ENCODE data around the gene IRF8.
"Not testable (repeated sequence)": the region's sequence is repeated elsewhere in the genome, so short reads cannot be mapped to it uniquely, and the experiment has no call there.

Gene IRF8

DNA sequence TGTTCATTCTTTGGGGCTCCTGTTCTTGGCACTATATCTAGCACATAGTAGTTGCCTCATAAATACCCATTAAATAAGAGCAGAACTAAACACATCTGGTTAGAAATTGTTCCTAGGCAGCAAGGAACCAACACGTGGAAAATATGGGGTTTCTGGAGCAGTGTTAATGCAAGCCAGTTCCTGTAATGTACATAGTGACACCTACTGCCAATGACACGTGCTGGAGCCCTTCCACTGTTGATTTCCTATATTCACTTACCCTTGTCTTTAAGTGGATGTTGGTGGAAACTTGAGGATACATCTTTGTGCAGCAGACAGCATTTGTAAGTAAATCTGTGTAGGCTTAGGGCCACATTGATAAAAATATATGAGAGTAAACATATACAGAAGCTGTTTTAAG is 1.6 kb upstream of the IRF8 start:
- no peak for DNase-seq

DNA sequence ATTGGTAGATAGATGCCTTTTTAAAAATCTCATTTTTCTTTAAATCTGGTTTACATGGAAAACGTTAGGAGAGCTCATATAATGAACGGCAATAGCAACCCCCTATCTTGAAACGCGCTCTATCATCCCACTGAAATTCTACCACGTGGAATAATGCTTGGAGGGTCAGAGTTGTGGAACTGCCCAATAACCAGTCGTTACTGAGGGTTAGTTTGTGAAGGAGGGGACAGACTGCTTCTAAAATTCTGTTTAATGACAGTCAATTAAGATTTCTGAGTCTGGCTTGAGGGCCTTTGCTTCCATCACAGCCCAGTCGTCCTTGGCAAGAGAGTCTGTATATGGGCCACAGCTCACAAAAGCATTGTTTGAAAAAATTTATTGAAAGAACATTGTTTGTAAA is 482 bp downstream of the IRF8 start:
- no peak for DNase-seq

DNA sequence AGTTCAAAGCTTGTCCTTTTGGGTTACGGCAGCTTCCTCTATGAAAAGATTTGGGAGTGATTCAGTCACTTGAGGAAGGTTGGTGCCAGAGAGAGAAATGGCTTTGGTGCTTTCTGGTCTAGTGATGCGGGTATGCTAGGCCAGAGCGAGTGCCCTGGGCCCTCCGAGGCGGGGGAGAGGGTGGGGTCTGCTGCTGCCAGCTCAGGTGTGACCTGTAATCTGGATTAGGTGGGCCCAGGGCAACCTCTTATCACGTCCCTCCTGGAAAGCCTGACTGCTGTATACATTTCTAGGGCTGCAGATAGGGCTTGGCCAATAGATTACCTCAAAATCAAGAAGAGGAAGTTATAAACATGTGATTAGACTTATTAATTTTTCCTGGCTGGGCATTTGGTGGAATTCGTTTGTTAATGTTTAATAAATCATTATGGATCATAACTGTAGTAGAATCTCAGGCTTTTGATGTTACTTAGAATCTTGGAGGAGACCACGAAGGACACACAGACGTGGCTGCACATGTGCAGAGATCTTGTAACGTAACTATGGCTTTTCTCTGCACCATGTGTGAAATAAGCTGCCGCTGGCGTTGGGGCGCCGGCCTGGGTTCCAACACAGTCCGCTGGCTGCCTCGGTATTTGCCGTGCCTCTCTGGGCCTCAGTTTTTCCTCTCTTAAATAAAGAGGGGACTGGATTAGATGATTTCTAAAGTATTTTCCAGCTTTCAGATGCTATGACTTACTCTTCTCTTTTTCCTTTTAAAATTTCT is 1.2 kb downstream of the IRF8 start:
- DNase-seq: no peak

DNA sequence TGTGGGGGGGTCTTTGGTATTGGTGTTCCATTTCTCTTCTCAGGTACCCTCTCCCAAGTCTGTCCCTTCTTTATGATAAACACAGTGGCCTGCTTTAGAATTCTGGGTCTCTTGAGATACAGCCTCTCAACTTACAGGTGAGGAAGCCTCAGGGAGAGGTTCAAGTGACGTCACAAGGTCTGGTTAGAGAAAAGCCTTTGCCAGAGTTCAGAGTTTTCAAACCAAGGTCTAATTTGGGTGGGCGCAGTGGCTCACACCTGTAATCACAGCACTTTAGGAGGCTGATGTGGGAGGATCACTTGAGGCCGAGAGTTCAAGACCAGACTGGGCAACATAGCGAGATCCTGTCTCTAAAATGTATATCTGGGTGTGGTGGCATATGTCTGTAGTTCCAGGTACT is 2.1 kb downstream of the IRF8 start:
- no peak for DNase-seq

DNA sequence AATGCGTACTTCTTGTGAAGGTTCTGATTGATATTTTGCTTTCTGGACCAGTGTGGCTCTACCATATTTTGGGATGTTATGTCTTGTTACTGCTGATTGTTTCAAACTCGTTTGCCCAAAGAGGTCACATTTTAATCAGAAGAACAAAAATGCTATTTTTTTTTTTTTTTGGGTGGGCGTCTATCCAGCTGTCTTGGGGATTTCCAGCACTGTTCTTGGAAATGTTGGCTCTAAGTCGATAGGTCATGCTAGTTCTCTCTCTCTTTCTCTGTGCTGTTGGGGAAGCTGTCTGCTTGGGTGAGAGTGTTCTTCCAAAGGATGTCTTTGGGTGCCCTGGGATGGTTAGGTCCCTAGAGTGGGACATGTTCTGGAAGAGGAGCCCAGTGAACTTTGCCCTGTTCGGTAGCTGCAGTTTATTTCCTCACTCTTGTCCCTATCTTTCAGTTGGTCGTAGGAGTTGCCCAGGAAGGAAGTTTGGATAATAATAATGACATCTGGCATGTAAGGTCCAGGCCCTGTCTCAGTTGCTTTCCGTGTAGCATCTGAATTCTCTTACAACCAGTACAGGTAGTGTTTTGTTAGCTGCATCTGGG is 2.9 kb downstream of the IRF8 start:
- DNase-seq: no peak

DNA sequence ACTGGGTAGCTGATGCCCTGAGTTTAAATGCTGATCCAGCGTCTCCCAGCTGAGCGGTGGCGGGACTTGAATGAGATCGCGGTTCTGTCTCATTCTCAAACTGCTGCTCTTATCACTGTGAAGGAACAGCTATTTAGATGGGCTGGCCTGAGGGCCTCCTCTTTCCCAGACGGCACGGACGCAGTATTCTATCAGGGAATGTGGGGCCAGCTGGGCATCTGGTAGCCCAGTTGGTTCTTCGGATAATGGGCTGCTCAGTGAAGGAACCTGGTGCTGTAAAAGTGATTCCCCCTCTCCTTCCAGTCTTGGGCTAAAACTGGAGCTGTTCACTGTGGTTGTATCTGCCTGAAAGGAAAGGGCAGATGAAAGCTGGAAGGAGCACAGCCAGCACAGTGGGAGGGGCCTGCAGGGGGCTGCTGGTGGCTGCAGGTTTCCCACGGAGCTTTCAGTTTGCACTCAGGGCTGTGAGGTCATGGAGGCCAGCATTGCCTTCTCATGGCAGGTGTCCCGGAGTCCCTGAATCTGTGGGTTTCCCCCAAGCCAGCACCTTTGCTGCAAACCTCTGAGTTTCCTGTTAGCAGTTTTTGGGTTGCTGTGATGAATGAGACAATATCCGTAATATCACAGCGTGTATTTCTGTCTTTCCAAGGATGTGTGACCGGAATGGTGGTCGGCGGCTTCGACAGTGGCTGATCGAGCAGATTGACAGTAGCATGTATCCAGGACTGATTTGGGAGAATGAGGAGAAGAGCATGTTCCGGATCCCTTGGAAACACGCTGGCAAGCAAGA is 3.6 kb downstream of the IRF8 start:
- peak; percentile 62 for DNase-seq

DNA sequence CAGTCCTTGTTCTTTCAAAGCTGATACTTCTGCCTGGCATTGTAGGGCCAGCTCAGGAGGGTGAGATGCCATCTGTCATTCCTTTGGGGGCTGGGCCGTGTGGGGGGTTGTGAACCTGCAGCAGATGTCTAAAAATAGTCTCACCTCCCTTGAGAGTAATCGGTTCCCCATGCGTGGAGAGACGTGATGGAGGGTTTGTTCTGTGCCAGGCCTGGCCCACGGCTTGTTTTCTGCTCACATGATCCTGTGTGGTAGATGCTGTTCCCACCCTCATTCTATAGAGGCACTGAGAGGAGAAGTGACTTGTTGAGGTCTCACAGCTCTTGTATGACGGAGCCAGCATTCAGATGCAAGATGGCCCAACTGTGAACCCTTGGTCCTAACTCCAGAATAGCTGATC is 4.6 kb downstream of the IRF8 start:
- no peak for DNase-seq

DNA sequence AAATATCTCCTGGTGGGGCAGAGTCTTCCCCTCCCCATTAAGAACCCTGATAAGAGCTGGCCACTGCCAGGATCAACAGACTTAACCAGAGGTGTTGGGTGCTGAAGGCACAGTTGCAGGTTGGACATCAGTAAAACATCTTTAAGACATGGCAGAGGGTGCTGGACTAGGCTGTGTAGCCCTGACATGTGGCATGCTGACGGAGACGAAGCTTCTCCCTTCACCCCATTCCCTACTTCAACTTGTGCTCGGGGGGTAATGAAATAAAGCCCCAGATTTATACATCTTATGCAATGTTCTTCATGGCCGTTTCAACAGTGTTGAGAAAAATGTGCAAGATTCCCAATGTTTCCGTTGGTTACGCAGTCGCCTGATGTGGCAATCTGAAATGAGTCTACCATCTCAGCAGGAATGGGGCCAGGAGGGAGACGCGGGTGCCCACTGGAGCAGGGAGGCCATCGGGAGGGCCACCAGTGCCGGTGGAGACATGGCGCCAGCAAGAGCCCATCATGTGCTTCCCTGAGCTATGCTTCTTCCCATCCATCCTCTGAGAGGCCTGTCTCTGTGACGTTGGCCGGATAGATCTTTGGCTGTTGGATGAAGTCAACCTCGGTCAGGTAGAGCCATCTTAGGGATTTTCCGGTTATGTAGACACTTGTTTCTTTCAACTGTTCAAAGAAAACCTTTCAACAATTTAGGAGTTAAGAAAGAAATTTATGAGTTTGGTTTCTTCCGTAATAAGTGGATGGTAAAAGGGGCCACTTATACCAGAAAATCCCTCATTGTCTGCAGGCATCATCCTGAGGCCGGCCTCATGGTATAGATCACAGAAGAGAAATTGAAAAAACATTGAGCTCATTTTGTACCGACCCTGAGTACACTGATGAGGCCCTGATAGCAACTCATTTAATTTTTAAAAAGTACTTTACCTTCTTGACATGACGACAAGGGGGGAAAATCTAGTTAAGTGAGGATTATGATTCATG is 6.4 kb downstream of the IRF8 start:
- DNase-seq: no peak

DNA sequence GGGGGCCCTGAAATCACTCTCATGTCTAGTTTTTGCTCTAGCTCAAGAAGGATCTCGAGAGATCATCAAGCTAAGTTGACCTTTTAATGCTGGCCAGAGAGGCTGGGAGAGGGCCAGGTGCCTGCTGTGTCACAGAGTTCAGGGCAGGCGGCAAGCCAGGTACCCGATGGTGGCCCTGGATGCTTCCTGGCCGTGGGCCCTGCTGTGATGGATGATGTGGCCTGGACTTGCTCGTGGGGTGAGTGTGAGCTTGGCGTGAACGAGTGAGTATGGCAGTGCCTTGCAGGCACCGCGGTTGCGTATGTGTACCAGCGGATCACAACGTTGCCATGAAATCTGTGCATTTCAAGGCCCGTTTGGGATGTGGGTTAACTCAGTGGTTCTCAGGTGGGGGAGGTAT is 7.4 kb downstream of the IRF8 start:
- no peak for DNase-seq

DNA sequence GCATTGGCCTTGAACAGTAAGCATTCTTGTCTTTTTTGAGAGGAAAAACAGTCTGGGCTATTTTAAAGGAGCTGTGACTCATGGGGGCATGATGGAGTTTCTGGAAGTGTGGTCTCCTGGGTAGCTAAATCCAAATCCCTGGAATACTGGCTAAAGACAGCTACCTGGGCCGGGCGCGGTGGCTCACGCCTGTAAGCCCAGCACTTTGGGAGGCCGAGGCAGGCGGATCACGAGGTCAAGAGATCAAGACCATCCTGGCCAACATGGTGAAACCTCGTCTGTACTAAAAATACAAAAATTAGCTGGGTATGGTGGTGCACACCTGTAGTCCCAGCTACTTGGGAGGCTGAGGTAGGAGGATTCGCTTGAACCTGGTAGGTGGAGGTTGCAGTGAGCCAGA is 8.3 kb downstream of the IRF8 start:
- DNase-seq: not testable (repeated sequence)

DNA sequence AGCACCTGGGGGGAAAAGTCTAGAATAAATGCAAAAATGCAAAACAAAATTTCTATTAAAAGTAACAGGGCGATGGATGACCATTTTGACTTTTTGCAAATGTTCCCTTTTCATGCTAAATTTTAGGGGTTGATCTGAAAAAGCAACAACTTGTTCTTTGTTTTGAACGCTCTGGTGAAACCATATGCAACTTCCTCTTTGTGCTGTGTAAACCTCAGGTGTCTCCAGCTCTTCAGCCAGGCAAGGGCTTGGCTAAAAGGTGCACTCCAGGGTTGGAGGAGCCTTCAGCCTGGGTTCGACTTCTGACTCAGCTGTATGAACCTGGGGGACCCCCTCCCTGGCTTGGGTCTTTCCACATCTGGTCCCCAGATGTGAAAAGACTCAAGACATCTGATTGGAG is 9.5 kb downstream of the IRF8 start:
- no peak for DNase-seq

DNA sequence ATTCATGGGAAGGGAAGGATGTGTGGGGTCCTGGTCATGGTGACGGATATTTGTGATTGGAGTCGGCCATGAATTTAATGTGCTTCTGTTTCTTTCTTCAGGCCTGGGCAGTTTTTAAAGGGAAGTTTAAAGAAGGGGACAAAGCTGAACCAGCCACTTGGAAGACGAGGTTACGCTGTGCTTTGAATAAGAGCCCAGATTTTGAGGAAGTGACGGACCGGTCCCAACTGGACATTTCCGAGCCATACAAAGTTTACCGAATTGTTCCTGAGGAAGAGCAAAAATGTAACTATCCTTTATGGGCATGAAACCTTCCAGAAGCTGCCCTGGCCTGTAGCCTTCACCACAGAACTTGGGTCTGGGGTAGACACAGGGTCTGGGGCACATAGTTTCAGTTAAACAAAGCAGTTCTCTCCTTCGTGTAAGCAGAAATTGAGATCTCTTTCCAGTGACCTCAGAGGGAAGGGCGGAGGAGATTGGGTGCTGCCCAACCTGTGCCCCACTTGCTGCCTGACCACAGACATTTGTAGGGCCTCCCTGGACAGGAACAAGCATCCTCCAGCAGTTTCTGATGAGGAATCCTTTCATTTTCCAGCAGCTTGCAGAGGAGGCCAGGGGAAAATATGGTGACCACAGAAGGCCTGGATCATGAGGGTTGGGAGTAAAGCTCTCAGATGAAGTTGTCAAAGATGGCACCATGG is 10.1 kb downstream of the IRF8 start:
- no peak for DNase-seq

DNA sequence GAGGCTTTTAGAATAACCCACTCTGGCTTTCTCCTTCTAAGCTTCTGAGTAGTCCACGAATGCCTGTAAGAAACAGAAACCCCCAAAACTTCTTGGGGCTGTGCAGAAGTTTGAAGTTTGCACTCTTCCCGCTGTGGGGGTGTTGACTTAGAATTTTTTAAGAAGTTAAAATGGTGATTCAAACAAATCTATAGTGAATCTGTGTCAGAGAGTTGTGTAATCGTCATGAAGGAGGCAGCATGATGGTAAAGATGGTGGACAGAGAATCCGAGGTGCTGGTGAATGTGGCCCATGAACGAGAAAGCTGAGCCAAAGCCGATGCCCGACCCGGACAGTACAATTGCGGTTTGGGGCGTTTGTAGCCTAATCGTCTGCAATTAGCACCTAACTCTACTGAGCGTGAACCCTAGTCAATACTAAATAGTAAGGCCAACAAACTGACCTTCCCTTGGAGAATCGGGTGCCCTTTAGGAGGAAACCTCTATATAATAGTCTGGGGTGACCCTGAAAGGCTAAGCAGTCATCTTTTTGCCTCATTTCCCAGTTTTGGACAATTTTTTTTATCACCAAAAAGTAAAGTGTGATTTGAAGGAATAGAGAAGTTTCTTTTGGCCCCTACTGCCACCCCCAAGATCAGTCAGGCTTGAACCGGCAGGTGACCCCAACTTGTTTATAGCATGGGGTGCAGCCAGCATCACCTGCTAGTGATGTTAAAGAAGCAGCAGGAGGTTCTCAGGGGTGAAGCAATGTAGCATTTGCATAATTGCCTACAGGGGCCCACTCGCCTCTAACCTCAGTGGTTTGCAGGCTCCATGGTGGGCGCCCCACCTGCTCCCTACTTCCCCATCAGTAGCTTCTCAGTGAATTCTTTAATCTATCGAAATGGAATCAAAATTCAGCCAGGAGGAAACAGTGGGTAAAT is 11.2 kb downstream of the IRF8 start:
- no peak for DNase-seq

DNA sequence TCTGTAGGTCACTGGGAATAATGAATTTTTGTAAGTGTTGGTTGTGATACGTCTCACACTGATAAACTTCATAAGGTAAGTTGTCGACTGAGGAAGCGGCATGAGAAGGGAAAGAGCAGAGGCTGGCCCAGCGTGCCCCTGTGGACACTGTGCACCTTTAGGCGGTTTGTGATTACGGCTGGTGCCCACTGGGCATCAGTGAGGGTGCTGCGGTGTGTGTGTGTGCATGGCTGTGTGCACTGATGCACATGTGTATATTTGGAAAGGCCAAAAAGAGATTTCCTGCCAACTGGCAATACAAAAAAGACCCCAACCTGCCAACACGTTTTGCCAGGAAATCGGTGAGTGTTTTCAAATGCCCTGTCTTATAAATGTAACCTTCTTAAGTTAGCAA is 11.9 kb downstream of the IRF8 start:
- no peak for DNase-seq

DNA sequence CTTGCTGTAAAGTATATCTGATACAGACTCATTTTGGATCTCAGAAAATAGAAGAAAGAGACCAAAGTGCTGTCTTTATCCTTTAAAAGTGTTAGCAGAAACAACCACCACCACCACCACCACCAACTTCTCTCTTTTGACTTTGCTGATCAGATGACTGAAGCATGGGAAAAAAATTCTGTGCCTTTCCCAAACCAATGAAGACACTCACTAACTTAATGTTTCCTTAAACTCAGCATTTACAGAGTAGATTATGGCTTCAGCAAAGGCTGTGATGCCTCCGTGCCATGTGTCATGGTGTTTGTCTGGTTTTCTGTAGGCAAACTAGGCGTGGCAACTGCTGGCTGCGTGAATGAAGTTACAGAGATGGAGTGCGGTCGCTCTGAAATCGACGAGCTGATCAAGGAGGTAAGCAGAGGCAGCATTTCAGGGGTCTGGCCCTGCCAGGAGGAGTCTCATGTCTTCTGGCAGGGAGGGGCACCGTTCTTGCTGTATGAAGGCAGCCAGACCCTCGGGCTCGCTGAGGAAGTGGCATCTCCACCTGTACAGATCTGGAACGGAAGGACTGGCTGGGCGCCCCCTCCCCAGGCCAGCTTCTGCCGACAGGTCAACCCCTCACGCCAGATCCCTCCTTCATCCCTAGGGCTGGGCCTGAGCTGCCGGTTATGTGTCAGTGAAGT is 12.4 kb downstream of the IRF8 start:
- no peak for DNase-seq

DNA sequence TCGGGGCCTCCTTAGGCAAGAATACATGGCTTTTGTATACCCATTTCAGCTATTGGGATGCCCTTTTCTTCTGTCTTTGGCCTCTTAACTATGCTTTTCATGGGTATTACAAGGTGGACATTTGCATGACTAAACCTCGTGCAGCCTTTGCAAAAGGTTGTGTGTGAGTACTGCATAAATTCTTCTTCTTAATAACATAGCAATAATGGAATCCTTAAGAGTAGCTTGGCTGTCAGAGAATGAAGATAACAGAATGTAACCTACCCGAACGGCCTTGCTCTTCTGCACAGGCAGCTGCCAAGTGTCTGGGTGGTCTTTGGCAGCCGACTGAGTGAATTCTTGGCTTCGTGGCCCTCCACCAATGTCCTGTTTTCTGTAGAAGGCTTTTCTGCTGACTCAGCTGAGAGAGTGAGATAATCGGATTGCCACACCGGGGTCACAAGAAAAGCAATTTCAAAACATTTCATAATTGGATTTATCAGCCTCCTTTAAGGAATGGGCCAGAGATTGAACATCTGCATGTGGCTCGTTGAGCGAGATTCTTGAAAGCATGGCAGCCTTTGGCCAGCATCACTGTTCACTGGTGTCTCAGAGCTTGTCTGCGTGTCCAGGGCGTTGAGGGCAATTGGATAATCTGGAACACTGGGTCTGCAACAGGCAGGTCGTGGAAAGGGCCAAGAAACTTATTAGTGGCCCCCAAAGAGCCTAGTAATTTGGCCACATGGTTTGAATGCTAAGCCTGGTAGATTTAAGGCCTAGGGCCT is 13.4 kb downstream of the IRF8 start:
- DNase-seq: no peak

DNA sequence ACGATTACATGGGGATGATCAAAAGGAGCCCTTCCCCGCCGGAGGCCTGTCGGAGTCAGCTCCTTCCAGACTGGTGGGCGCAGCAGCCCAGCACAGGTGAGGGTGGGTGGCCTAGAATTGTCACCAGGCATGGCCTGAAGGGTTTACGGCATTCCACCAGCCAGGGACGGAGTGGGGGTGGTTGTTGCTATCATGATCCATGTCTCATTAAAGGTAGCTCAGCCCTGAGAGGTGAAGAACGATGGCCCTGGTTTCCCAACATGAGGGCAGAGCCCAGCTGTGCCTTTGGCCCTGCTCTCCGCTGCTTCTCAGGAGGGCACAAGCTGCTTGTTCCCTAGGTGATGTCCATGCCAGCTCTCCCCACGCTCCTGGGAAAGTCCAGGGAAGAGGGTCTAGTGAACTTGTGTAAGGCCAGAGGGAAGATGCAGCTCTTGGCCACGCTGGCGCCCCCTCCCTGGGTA is 14.2 kb downstream of the IRF8 start:
- DNase-seq: no peak

DNA sequence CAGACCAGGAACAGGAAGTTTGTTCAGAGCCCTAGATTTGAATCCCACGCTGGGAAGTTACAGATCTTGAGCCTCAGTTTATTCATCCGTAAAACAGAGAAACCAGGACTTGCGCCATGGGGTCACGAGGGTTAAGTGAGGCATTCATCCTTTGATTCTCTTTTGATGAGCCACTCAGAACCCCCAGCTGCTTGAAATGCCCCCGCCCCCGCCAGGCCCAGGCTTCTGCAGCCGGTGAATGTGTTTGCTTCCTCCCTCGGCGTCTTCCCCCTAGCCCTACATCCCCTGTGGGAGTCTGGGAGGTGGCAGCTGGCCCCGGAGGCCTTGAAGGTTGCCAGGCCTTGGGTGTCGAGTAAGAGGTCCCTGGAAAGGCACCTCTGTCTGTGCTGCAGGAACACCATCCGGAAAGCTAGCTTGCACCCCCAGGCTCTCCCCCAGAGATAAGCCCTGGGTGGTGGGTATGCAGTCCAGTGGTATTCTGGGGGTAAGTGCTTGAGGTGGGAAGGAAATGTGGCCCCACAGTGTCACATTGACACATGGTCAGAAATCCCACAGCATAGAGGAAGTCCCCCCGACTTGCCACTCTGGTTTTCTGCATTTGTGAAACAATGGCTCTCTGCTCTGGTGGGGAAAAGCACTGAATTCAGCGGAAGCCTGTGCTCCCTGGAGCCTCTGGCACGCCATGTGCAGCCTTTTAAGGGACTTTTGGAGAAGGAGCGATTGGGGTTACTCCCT is 14.9 kb downstream of the IRF8 start:
- DNase-seq: no peak

DNA sequence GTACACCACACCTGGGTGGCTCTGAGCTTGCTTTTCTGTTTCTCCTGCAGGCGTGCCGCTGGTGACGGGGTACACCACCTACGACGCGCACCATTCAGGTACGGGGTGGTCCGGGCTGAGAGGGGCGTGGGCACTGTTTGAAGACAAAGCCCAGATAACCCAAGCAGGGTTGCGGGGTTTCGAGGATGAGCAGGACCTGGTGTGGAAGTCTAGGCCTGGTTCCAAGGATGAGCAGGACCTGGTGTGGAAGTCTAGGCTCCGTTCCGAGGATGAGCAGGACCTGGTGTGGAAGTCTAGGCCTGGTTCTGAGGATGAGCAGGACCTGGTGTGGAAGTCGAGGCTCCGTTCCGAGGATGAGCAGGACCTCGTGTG is 15.4 kb downstream of the IRF8 start:
- DNase-seq: no peak

All from activated naive CD4-positive, alpha-beta T cell treated with anti-CD3 and anti-CD28 coated beads, Interleukin-2, amount 50 U/mL, for 16 hours (primary cell).